GM12878 (cell line): Measurements from ENCODE around the gene KRTAP1-4.

Experiments used
- CTCF ChIP-seq, 3 experiments: IDR thresholded peaks in 2 of 3; conservative IDR thresholded peaks in 1 of 3; 2 replicates each; pipeline ENCODE4 v1.5.1; 2011; ENCODE audit warnings: low read depth in 3 of 3, low read length in 3 of 3, mild to moderate bottlenecking in 3 of 3, control low read depth in 2 of 3, moderate library complexity in 2 of 3, inconsistent platforms in 1 of 3, mixed read lengths in 1 of 3; ENCODE audit not compliant: control insufficient read depth in 2 of 3, insufficient read depth in 1 of 3; ENCODE audit errors: extremely low read depth in 1 of 3
- POLR2AphosphoS5 ChIP-seq: IDR thresholded peaks from 2 replicates; pipeline ENCODE4 v1.6.1; 2011; ENCODE audit warnings: mild to moderate bottlenecking, low read length, inconsistent platforms
- PRDM15 ChIP-seq: fragments of 450-650 bp; formaldehyde crosslinking; IDR thresholded peaks from 2 replicates; pipeline ENCODE4 v1.4.0; 2020; ENCODE audit warnings: mild to moderate bottlenecking, moderate library complexity

DNA sequence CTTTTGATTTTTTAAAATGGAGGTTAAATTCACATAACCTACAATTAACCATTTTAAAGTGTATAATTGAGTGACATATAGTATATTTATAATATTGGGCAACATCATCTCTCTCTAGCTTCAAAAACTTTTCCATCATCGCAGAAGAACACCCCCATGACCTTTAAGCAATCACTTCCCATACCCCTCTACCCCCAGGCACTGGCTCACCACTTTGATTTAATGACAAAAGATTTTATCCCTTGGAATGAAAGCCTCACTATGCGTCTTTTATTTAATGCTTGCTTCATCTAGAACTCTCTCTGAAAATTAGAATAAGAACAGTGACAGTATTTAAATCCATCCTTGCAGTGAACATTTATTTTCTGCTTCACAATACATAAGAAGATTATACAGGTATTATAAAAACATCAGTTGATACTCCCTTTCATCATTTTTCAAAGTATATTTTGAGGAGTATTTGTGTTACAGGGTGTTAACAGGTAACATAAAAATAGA lies 7.9 kb upstream of the KRTAP1-4 start:
- no peak for TF ChIP-seq CTCF (IDR thresholded peaks at IDR 0.05 in 2 of 3, conservative IDR thresholded peaks at IDR 0.05 in 1 of 3; ENCODE audit: control insufficient read depth in 2 of 3, extremely low read depth in 1 of 3, insufficient read depth in 1 of 3, low read depth in 3 of 3, low read length in 3 of 3)
- no peak for TF ChIP-seq PRDM15 (CRISPR knock-in tag)
- TF ChIP-seq POLR2AphosphoS5, result no peak
